ENCODE results near the gene ETS2.

- TF ChIP-seq CTCF (conservative IDR thresholded peaks at IDR 0.05) (no peak), ZFX (IDR thresholded peaks at IDR 0.05) (no peak)
Observed at GRCh38 chr21:38813143-38813542, 7.4 kb downstream of the ETS2 start.
